Gastrocnemius medialis (tissue), 4 donors: ENCODE data around the gene PLPP1.

Experiments
- CTCF ChIP-seq, 5 experiments: fragments of 450-650 bp in 3 of 5; fragments of 200-600 bp in 2 of 5; sonication (generic) in 2 of 5; IDR thresholded peaks in 4 of 5; conservative IDR thresholded peaks in 1 of 5; 1 replicate in 4 of 5; 2 replicates in 1 of 5; pipeline ENCODE4 v1.5.1; 2016 to 2019; ENCODE audit warnings: antibody characterized with exemption in 5 of 5, mild to moderate bottlenecking in 3 of 5, moderate library complexity in 3 of 5
- POLR2A ChIP-seq, 2 donors: fragments of 450-650 bp; IDR thresholded peaks; one replicate each; pipeline ENCODE4 v1.6.1; 2017; ENCODE audit warnings: antibody characterized with exemption in 2 of 2, mild to moderate bottlenecking in 2 of 2, moderate library complexity in 2 of 2

DNA sequence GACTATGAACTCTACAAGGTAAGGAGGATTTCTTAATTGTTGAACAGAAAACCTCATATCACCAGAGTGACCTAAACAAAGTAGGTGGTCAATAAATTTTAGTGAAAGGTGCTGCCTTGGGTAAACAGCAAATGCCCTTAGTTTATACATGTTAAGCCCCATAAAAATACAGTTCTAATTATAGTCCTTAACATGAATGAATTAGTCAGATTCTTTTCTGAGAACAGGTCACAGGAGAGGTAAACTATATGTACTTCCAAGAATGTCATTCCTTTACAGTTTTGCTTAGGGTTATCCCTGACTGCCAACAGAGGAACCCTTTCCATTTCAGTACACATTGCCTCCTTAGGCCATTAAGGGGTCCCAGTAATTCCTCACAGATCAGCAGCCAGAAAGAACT is 64.9 kb downstream of the PLPP1 start:
- TF ChIP-seq CTCF (IDR thresholded peaks at IDR 0.05 in 4 of 5, conservative IDR thresholded peaks at IDR 0.05 in 1 of 5) (no peak), POLR2A (IDR thresholded peaks at IDR 0.05) (no peak)
